Duodenal mucosa (tissue), 2 donors: Measurements from ENCODE around the gene CD99L2.

Experiments used
- H3K27ac ChIP-seq: one replicate; pipeline ENCODE4 v1.7.0; 2013; ENCODE audit warnings: low read depth, low read length
- H3K27me3 ChIP-seq, 2 donors: one replicate each; pipeline ENCODE4 v1.7.0; 2013; ENCODE audit warnings: low read length in 2 of 2, control low read depth in 1 of 2; ENCODE audit not compliant: insufficient read depth in 2 of 2, control insufficient read depth in 1 of 2
- H3K36me3 ChIP-seq, 2 donors: one replicate each; pipeline ENCODE4 v1.7.0; 2013; ENCODE audit warnings: low read length in 2 of 2, control low read depth in 1 of 2; ENCODE audit not compliant: insufficient read depth in 2 of 2, control insufficient read depth in 1 of 2
- H3K4me1 ChIP-seq, 2 donors: one replicate each; pipeline ENCODE4 v1.7.0; 2013; ENCODE audit warnings: low read length in 2 of 2, control low read depth in 1 of 2; ENCODE audit not compliant: insufficient read depth in 2 of 2, control insufficient read depth in 1 of 2
- H3K4me3 ChIP-seq, 2 donors: one replicate each; pipeline ENCODE4 v1.7.0; 2013; ENCODE audit warnings: low read length in 2 of 2, low read depth in 1 of 2
- H3K9ac ChIP-seq, 2 donors: one replicate each; pipeline ENCODE4 v1.7.0; 2013; ENCODE audit warnings: low read length in 2 of 2, low read depth in 1 of 2
- H3K9me3 ChIP-seq, 2 donors: one replicate each; pipeline ENCODE4 v1.7.0; 2013; ENCODE audit warnings: low read length in 2 of 2, control low read depth in 1 of 2; ENCODE audit not compliant: control insufficient read depth in 1 of 2

CD99L2 gene

DNA sequence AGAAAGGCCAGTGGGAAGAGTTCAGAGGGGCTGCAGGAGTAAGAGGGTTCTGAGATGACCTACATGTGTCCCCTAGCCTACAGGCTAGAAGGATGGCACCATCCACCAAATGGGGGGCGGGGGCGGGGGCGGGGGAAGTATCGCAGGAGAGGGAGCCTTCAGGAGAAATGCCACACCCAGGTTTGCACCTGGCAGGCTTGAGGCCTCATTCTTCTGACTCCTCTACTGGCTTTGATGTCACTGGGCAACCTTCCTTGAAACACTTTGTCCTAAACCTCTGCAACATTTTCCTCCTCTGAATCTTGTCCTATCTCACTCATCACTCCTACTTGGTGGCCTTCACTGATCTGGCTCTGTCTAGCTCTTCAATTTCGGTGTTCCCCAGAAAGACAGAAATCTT lies 24.0 kb downstream of the CD99L2 start:
- H3K9ac ChIP-seq: no peak overlapping the region
- H3K4me3 ChIP-seq: no peak overlapping the region
- no peak overlapping the region for H3K27ac ChIP-seq
- H3K36me3 ChIP-seq: no peaks in the 10 kb centered on the region
- no peaks in the 10 kb centered on the region for H3K9me3 ChIP-seq
- H3K27me3 ChIP-seq: no peaks in the 10 kb centered on the region
- peaks cover 0 to 2% of the 10 kb centered on the region in 2 donors for H3K4me1 ChIP-seq

DNA sequence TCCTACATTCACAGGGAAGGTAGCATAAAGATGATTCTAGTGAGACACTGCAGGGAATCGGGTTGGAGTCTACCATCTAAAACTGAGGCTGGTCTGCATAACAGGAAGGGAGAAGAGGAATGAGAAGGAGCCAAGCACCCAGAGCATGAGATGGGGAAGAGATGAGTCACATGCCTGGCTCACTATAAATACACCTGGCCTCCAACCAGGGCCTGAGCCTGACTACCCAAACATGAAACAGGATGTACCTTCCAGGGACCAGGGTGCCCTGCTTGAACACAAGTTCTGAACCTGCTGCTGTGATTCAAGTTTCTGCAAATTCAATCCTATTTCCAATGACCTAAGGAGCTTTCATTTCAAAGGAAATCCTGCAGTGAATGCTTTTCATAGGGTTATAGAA lies 24.9 kb downstream of the CD99L2 start:
- Histone ChIP-seq H3K4me3 (no peak overlapping the region), H3K27ac (no peak overlapping the region), H3K9me3 (no peaks in the 10 kb centered on the region), H3K4me1 (peaks cover 0 to 4% of the 10 kb centered on the region in 2 donors), H3K9ac (no peak overlapping the region), H3K27me3 (no peaks in the 10 kb centered on the region), H3K36me3 (no peaks in the 10 kb centered on the region)

DNA sequence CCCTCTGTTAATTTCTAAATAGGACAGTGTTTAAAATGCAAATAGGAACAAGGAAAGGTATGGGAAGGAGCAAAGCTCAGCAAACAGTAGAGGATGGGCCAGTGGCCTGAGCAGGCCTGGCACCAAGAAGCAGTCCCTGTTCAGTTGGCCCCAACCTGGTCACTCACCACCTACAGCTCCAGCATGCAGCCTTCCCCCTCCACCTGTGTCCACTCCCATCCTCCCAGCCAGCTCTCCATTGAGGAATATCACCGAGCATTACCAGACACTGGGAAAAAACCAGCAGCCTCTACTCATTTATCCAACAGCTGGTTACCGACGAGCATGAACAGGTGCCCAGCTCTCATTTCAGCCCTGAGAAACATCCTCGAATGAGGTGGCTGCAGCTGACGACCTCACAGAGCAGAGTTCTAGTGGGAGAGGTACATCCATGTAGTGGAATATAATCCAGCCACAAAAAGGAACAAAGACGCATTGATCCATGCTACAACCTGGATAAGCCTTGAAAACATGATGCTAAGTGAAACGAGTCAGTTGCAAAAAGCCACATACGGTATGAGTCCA lies 25.6 kb downstream of the CD99L2 start:
- H3K4me3 ChIP-seq: no peak overlapping the region
- H3K9ac ChIP-seq: no peak overlapping the region
- no peak overlapping the region for H3K27ac ChIP-seq
- H3K36me3 ChIP-seq: no peaks in the 10 kb centered on the region
- no peaks in the 10 kb centered on the region for H3K9me3 ChIP-seq
- H3K27me3 ChIP-seq: no peaks in the 10 kb centered on the region
- H3K4me1 ChIP-seq: peaks cover 0 to 4% of the 10 kb centered on the region in 2 donors

DNA sequence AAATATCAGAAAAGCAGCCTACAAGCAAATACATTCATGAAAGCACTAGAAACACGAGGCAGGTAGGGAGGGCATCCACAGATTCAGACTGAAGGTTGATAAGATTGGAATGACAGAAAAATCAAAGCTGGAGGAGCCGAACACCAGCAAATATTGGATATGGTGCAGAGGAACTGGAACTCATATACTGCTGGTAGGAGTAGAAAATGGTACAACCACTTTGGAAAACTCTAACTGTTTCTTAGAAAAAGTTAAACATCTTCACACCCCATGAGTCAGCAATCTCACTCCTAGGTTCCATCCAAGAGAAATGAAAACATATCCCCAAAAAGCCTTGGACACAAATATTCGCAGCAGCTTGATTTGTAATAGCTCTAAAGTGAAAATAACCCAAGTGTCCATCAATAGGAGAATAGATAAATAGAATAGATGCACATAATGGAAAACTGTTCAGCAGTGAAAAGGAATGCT lies 27.1 kb downstream of the CD99L2 start:
- H3K4me3 ChIP-seq: no peak overlapping the region
- peaks cover 0 to 4% of the 10 kb centered on the region in 2 donors for H3K4me1 ChIP-seq
- no peak overlapping the region for H3K9ac ChIP-seq
- H3K36me3 ChIP-seq: no peaks in the 10 kb centered on the region
- H3K27ac ChIP-seq: no peak overlapping the region
- H3K9me3 ChIP-seq: no peaks in the 10 kb centered on the region
- no peaks in the 10 kb centered on the region for H3K27me3 ChIP-seq

DNA sequence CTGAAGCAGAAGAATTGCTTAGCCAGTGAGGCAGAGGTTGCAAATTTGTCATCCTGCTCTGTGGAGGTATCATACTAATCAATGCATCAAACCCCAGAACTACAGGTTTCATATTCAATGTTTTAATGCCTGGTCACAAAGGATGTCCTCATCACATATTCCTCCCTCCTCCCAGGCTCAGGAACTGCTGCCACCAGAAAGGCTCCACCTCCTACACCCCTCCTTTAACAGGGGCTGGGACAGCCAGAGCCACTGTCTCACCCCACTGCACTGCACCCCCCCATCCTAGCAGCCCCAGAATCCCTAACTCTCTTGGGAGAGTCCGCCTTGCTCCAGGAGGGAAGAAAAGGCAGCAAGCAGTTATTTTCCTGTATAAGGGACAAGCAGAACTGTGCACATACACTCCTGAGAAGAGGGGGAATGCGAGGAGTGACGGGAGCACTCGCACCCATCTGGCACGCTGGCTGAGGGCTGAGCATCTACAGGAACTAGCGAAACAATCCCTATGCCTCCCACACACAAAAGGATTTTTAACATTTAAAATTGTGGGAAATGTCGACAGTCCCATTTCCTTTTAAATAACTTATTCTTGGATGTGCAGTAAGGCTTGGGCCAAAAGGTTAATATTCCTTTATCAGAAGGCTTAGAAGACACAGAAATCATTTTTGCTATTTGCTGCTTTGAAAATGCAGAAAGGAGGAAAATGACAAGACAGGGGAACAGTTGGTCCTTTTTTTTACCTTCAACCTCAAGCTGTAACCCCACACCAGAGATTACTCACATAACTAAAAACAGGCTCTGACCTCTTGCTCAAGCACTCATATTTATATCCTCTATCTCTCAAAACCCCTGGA lies 27.8 kb downstream of the CD99L2 start:
- no peak overlapping the region for H3K4me3 ChIP-seq
- no peaks in the 10 kb centered on the region for H3K36me3 ChIP-seq
- H3K27ac ChIP-seq: no peak overlapping the region
- peaks cover 0 to 4% of the 10 kb centered on the region in 2 donors for H3K4me1 ChIP-seq
- H3K9me3 ChIP-seq: no peaks in the 10 kb centered on the region
- no peaks in the 10 kb centered on the region for H3K27me3 ChIP-seq
- H3K9ac ChIP-seq: no peak overlapping the region

DNA sequence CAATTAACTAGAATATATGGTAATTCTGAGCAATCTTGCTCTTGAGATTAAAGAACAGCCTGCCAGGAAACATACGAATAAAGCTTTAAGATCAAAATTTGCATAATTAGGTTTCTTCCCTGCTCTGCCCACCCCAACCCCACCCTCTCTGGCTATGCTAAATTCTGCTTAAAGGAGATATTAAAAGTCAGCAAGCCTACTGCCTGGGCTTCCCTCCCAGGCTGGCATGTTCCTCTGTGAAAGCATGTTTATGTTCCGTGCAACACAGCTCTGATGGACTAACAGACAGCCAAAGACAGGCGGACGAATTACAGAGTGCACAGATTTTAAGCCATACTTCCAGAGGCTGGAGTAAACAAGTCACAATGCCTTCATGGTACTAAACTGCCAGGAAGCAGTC lies 28.4 kb downstream of the CD99L2 start:
- H3K36me3 ChIP-seq: no peaks in the 10 kb centered on the region
- no peaks in the 10 kb centered on the region for H3K27me3 ChIP-seq
- no peak overlapping the region for H3K4me3 ChIP-seq
- H3K9ac ChIP-seq: no peak overlapping the region
- H3K9me3 ChIP-seq: no peaks in the 10 kb centered on the region
- no peak overlapping the region for H3K27ac ChIP-seq
- peaks cover 0 to 4% of the 10 kb centered on the region in 2 donors for H3K4me1 ChIP-seq

DNA sequence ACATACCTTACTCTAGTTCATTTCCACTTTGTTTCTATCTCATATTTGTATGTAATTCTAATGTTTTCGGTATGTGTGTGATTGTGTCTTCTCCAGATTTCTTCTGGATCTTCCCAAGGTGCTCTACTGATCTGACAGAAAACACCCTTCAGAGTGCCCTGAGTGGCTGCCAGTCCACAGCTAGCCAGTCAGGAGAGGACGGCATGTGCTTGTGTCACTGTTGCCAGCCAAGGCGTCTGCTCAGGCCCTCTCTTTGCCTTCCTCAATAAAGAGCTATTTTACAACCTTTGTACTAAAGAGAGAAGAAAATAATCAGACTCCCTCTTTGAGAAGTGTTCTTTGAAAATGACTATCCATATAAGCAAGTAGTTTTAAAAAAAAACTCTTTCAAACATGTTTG lies 29.0 kb downstream of the CD99L2 start:
- H3K27ac ChIP-seq: no peak overlapping the region
- no peaks in the 10 kb centered on the region for H3K9me3 ChIP-seq
- peaks cover 0 to 4% of the 10 kb centered on the region in 2 donors for H3K4me1 ChIP-seq
- H3K36me3 ChIP-seq: no peaks in the 10 kb centered on the region
- H3K9ac ChIP-seq: no peak overlapping the region
- no peak overlapping the region for H3K4me3 ChIP-seq
- H3K27me3 ChIP-seq: no peaks in the 10 kb centered on the region

DNA sequence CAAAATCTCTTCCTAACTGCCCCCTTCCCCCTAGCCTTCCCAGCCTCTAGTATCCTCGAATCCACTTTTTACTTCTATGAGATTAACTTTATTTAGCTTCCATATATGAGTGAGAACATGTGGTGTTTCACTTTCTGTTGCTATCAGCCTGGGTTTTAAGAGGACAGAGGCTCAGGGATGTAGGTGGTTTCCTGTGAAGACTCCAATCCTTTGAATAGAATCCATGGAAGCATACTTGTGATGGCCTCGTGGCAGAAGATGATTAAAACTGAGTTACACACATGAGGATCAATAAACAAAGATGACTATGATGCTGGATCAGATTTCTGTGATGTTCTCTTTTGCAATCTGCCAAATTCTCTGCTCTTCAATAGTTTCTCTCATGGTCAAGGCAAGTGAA lies 29.8 kb downstream of the CD99L2 start:
- Histone ChIP-seq H3K27ac (no peak overlapping the region), H3K9me3 (no peaks in the 10 kb centered on the region), H3K36me3 (peaks cover 0 to 3% of the 10 kb centered on the region in 2 donors), H3K4me3 (no peak overlapping the region), H3K27me3 (no peaks in the 10 kb centered on the region), H3K4me1 (peaks cover 0 to 4% of the 10 kb centered on the region in 2 donors), H3K9ac (no peak overlapping the region)

DNA sequence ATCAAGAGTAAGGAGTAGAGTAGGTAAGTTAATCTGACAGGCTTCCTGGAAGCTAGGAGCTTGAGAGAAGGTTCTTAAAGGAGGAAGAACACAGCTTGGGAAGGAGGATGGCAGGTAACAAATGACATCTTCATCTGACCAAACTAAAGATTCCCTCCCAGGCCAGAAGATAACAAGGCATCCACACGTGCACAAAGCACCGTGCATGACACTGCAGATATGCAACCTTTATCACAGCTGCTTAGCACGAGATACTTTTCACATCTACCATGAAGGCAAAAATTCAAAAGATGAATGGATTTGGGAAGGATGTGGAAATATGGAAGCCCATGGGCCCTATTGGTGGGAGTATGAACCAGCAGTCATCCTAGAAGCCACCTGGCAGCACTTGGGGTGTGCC lies 34.3 kb downstream of the CD99L2 start:
- peaks cover 0 to 3% of the 10 kb centered on the region in 2 donors for H3K36me3 ChIP-seq
- no peaks in the 10 kb centered on the region for H3K27me3 ChIP-seq

DNA sequence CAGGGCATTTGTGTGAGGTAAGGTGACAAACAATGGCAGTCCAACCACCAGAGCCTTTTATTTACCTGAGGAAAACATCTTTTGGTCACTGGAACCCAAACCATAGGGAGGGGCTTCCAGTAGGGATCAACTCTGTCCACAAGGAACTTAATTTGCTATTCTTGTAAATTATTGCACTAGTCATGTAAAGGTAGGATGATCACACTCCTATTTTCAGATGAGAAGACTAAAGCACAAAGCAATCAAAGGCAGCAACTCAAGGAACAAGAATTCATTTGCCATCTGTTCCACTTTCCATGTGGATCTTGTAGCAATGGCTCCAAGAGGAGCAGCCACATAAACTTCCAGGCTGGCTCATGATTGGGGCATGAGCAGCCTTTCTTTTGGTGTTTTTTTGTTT lies 35.3 kb downstream of the CD99L2 start:
- no peak overlapping the region for H3K27ac ChIP-seq
- H3K36me3 ChIP-seq: peaks cover 0 to 3% of the 10 kb centered on the region in 2 donors
- H3K9ac ChIP-seq: no peak overlapping the region
- H3K9me3 ChIP-seq: no peaks in the 10 kb centered on the region
- no peaks in the 10 kb centered on the region for H3K4me1 ChIP-seq
- no peak overlapping the region for H3K4me3 ChIP-seq
- H3K27me3 ChIP-seq: no peaks in the 10 kb centered on the region

More for the DNA sequence above, 34.3 kb downstream of the CD99L2 start:
- Histone ChIP-seq H3K4me1 (no peaks in the 10 kb centered on the region), H3K9me3 (no peaks in the 10 kb centered on the region), H3K4me3 (no peak overlapping the region), H3K9ac (no peak overlapping the region), H3K27ac (no peak overlapping the region)
